Measurements from ENCODE around the gene NRN1. TPM values are rescaled to one million over a fixed set of nuclear protein-coding genes. Genes with fewer than 3 reads are reported as not detected.

The NRN1 gene
- total RNA-seq, 2 donors from 2014 or later: 12.8 to 15.9 TPM

DNA sequence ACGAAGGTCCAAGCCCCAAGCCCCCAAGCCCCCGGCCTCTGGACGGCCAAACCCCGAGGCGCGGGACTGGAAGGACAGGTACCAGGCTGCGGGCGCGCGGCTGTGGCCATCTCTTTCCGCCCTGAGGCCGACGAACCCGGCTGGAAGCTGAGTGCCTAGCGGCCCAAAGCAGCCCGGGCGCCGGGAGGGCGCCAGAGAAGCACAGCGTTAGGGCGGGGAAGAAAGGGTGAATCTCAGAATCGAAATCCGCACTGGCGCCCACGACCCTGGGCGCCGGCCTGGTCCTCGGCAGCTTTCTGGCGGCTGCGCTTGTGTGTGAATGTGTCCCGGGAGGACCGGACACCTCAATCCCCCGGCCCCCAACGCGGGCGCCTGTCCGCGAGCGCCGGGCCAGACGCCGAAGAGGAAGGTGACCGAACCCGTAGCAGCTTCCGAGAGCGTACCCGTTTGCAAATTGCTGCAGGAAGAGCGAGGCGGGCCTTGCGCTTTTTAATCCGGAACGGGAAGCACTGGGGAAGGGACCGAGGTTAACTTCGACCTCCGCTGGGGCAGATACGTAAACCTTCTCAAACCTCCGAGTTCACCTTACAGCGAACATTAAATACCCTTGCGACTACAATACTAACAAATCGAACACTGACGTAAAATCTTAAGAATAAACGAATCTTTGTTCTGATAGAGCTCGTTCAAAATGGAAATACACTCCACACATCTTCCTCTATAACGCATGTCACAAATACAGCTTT lies 2.9 kb downstream of the NRN1 start:
- DNase-seq (ENCODE audit: low spot score): peak; percentile 84
- intact Hi-C loops (cut with DNase I): no loop called here

DNA sequence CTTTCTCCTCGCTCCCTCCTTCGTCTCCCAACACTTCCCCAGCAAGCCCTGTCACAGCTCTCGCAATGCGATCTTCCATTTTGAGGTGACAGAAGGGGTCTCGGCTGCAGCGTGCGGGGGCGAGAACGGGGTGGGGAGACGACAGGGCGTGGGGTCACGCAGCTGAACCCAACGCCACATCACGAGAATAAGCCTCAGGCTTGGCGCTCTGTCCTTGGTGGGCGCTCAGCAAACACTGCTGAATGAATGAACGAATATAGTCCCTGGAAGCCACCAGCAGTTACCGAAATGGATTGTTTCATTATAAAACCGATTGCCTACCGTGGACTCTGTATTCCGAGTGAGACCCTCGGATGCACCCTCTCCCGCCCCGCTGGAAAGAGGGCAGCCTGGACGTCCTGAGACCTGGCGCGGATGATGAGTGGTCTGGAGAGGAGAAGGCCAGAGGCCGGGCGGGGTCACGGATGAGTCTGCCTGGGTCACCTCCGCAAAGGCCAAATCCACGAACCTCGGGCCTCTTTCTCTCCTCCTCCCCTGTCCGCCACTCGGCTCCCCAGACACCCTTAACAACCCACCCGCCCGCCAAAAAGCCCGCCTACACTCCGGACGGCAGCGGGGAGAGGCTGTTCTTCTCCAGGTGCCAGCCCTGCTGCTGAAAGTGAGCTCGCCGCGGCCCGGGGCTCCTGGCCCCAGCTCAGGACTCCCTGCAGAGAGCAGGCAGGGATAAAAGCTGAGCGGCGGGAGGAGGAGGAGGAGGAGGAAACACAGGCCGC lies 3.7 kb downstream of the NRN1 start:
- intact Hi-C loops (cut with DNase I): no loop called here
- peak; percentile 75 for DNase-seq (ENCODE audit: low spot score)

DNA sequence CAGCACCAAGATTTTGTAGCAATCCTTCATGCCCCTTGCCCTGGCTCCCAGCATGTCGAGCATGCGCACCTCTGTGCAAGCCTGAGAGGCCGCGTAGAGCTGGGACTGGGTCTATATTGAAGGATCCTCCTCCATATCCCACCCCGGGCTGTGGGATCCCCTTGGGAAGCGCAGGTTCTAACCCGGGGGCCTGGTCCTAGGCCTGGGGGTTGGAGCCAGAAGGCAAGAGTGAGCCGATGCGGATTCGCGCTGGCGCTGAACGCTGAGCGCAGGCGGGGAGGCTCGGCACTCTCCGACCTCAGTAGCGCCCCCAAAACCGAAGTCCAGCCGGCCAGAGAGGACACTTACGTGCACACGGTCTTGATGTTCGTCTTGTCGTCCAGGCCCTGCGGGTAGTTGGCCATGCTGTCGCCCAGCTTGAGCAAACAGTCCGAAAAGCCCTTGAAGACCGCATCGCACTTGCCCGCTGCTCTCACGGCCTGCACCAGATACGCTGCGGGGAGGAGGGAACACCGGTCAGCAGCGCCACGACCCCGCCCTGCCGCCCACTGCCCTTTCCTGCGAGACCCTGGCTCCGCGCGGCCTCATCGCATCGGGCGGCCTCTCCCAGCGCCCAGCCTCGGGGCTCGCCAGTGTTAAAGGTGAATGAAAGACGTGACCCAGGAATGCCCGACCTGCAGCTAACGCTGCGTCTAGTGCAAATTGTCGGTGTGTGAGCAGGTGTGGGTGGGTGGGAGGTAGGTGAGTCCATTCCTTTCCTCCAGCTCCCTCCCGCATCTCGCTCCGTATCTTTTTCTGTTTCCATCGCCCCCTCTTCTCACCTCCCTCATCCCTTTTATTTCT lies 4.5 kb downstream of the NRN1 start:
- DNase-seq (ENCODE audit: low spot score): peak; percentile 75
- intact Hi-C loops (cut with DNase I): no loop called here

DNA sequence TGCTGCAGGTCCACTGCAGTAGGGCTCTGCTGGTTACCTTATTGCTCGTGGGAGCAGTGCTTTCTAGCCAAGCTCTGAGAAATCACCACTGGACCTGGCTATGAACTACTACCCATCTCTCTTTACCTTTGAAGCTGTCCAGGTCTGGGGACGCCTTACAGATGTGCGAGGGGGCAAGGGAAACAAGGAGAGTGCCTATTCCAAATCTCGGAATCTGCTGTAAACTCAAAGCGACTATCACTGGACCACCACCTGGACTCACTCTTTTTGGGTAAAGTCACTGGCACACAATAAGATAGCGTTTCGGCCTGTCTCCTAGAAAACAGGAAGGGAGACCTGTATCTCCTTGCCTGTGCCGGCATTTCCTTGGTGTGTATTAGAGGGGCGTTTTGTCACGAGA lies 5.3 kb downstream of the NRN1 start:
- intact Hi-C loops (cut with DNase I): no loop called here
- DNase-seq (ENCODE audit: low spot score): no peak

DNA sequence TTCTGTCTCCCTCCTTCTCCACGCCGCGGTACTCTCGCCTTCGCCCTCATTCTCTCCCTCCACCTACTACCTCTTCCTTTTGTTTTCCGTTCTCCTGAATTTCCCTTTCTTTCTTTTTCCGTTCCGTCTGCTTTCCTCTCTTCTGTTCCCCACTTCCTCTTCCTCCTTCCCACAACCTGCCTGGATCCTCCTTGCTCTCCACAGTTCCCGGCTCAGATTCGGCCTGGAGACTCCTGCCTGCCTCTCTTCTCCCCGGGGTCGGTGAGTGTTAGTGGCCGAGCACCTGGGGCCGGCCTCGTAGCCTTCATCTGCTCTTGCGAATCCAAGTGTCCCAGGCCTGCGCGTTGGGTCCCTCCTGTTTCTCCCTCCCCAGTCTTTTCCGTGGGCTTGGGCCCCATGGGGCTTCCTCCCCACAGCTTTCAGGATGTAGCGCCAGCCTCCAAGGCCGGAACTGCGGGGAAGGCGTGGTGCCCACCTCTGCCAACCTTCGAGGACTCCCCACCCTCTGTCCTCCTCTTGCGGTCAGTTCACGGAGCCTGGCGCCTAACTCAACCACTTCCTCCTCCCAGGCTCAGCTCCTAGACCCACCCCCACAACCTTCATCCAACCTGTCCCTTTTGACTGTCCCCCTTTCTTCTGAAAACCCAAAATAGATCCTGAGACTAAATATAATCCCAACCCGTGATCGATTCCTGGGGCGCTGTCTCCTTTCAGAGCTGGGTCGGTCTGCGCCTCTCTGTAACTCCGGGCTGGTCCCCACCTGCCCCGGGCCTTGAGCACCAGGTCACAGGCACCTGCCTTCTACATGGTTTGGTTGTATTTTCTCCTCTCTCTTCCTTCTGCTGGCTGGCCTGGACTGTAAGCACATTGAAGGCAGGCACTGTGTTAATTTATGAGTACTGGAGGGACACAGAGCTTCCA lies 6.8 kb downstream of the NRN1 start:
- intact Hi-C loops (cut with DNase I): no loop called here
- DNase-seq (ENCODE audit: low spot score): no peak

DNA sequence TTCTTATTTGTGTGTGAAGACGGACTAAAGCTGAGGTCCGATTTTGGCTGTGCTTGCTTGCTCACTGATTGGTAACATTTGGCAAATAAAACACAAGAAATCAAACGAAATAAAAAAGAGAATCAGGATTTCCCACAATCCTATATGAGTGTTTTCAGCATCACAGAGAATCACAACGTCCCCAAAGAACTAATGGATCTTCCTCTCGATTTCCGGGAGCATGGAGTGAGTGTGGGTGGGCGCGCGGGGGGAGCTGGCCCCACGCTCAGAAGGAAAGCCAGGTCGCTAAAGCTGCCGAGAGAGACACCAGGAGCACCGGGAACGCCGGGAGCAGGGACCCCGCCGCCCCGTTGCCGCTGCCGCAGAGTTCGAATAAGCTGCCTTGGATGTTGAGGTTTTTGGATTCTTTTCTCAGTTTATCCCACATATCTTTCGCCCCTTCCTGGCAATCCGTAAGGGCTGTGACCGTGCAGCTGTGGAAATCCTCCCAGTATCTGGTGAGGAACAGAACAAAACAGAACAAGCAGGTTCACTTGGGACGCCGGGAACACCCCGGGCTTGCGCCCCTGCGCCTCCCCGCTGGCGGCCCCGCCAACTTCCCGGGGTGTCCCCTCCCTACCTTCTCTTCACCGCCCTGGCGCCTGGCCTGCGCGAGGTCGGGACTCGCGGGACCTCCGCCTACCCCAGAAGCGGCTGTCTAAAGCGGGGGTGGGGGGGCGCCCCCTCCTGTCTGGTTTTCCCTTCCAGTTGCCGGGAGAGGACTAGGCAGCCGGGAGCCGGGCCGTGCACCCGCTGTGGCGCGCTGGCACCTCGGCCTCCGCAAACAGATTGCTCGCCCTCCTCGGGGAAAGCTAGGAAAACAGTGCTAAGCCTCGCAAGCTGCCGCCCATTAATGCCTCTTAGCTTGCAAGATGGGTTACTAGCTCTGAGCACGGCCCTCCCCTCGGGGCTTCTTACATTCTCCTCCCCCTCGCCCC lies 7.7 kb downstream of the NRN1 start:
- peak; percentile 81 for DNase-seq (ENCODE audit: low spot score)
- intact Hi-C loops (cut with DNase I): no loop called here

DNA sequence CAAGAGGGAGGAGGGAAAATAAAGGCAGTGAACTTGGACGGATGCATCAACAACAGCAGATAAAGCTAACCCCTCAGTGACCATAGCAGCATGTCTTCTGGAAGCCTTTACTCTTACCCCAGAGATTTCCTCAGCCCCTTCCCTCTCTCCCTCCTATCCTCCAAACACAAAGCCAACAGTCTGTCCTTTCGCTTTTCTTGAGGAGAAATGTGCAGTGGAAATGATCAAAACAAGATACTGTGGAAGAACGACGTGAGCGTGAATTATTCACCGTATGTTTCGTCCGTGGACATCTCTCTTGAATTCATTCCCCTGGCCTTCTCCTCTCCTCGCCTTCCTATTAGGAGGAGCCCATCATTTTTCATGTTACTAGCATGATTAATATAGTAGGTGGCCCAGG lies 8.5 kb downstream of the NRN1 start:
- intact Hi-C loops (cut with DNase I): no loop called here
- DNase-seq (ENCODE audit: low spot score): no peak

DNA sequence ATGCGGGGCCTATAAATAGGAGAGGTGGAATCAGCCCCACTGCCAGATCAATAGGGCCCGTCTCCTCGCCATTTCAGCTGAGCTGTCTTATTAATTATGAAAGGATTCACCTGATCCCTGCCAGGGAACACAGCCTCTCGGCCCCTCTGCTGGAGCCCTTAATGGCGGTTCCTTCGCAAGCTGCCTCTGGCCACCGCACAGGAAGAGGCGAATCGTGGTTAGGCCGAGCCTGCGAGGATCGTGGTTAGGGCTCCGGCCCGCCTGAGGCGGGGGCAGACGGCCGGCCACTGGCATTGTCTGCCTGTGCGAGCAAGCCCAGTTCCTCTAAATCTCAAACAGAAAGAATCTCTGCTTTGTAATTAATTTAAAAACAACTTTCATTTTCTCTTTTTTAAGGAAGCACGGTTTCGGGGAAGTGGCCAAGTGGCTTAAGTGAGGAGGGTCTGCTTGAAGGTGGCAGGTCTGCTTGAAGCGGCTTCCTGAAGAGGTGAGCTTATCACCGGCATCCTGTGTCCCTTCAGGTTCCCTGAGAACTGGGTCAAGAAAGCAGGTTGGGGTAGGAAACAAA lies 9.2 kb downstream of the NRN1 start:
- intact Hi-C loops (cut with DNase I): no loop called here
- DNase-seq (ENCODE audit: low spot score): peak; percentile 80

DNA sequence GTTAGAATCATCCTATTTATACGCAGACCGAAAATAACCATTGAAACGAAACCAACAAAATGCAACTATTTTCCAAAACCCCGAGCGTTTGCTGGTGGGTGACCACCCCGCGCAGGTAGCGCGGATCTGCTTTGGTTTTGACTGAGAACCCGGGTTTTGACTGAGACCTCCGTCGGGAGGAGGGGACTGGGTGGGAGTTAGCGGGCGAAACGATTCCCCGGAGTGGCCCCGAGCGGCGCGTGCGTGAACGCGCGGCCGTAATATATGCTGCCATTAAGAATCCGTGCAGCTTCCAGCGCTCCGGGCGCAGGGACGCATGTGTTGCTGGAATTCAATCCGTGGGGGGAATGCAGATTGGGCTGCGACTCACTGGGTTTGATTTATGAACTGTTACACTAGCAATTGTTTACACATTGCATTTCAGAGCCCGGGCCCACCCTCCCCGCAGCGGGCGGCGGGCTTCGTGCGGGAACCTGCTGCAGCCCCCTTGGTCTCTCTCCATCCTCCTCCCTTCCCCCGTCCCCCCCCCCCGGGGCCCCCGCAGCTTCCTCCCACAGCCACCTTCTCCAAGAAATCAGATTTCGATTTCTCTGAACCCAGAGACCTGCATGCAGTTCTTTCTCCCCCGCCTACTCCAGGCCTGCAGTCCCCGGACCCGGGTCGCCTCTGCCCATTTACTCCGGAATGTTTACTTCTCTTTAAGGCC lies 9.9 kb downstream of the NRN1 start:
- intact Hi-C loops (cut with DNase I): no loop called here
- peak; percentile 83 for DNase-seq (ENCODE audit: low spot score)

DNA sequence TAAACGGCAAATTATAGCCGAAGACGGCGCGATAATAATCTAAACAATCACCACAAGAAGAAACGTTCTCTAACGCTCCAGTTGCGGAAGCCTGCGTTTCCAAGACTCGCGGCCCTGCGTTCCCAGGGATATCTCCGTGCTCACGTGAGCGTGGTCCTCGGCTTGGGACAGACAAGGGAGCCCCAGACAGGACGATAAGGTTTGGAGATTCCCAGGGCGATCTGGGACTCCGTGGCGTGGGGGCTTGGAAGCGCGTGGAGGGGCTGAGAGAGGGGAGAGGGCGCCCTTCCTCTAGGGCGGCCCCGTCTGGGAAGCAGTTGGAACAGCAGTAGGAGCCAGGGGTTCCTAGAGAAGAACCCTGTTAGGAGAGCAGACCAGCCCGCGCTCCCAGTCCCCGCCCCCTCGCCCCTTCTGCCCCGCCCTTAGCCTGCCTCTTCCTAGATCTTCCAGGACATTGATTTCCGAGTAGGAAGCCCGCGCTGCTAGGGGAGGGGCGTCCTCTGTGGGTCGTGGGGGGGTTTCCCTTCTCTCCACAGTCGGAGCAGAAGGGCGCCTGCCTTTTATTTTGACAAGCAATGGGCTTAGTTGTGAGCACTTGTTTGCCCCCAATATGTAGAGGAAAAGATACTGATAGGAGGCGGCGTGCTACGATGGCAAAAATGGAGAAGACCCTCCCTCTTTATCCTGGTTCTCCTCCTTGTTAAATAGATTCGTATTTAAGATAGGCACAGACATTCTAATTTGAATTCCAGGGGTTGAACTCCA lies 10.6 kb downstream of the NRN1 start:
- intact Hi-C loops (cut with DNase I): no loop called here
- DNase-seq (ENCODE audit: low spot score): peak; percentile 87

DNA sequence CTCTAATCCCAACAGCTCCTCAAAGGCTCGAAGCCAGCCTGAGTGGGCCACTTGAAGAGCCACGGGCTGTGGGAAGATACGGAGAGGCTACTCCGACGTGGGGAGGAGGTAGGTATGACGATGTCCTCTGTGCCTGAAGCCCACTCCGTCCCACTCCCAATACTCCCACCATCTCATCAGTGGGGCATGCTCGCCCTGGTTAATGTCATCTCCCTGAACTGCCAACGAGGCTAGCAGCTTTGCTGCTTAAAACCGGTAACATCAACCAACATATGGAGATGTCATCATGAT lies 11.1 kb downstream of the NRN1 start:
- intact Hi-C loops (cut with DNase I): no loop called here
- no peak for DNase-seq (ENCODE audit: low spot score)

DNA sequence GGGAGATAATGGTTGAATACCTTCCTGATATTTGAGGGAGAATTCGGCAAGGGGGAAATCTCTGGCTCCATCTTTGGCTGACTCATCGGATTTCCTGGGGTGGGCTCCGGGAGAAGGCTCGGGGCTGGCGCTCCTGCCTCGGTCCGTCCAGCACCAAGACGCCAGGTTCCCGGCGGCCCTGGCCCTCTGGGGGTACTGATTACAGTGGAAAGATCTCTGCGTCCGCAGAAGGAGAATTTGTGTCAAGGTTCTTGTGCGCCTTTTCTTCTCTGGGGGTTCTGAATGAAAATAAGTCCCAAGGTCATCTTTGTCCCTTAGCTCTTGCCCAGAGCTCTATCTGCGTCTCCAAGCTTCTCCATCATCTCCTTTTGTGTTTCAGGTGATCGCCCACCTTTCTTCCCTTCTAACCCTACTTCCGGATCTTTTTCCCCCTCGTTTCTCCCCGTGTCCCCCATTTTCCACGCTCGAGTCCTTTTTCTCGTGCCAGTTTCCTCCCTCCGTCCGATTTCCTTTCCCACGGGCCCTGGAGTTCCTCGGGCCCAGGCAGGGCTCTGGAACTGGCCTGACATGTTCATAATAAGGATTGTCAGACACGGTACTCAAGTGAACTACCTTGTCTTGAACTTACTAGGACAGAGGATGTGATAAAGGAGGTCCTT lies 11.6 kb downstream of the NRN1 start:
- intact Hi-C loops (cut with DNase I): no loop called here
- DNase-seq (ENCODE audit: low spot score): no peak

DNA sequence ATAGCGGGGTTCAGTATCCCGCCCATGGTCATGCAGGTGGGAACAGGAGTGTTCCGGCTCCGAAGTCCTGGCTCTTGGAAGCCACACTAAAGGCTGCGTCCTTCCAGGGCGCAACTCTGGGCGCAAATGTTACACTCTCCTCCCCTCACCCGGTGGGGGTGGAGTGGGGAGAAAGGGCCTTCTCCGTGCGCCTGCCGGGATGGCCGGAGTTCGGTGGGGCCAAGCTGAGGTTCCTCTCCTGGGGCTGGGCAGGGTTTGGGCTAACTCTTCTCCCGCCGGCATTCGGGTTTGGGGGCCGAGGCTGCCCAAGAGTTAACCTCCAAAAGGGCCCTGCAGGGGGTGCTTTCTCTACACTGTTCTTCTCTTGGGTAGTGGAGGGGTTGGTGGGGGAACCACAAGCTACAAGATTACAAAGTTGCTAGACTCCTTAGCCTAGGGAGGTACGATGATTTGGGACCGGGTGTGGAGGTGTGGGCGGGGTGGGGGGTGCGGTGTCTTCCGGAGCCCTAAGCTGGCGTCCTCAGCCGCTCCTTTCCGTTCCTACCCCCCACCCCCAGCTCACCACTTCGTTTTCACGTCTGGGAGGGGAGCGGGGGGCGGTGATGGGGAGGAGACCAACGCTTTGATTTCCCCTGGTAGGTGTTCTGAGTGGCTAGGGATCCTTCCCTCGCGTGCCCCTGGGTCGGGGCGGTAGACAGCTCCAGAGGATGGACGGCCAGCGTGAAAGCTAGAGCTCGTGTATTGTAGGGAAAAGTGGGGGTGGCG lies 12.3 kb downstream of the NRN1 start:
- DNase-seq (ENCODE audit: low spot score): no peak
- intact Hi-C loops (cut with DNase I): no loop called here

DNA sequence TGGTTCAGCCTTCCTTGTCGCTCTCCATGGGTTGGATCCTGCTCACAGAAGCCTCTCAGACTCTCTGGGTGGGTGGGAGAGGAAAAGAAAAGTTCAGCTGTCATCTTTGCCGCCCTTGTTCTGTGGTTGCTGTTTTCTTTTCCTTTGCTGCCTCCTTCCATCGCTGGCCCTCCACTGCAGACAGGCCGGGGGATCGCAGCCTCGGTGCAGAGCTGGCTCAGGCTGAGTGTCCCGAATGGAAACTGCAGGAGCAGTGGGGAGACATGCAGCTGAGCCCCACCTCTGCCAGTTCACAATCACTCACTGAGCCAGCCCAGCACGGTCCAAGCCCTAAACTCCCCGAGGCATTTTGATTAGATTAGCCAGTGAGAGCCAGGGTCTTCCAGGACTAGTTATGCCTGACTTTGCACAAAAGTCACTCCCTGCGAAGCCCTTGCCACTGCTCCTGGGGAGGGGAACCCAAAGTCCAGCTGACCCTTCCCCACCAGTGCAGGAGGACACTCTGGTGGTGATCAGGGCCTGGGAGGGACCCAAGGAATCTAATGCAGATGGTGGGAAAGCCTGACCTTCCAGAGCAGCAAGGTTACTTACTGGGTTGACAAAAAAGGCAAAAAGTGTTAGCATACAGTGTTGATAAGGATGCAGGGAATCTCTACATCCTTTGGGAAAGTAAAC lies 14.0 kb downstream of the NRN1 start:
- intact Hi-C loops (cut with DNase I): no loop called here
- DNase-seq (ENCODE audit: low spot score): no peak

DNA sequence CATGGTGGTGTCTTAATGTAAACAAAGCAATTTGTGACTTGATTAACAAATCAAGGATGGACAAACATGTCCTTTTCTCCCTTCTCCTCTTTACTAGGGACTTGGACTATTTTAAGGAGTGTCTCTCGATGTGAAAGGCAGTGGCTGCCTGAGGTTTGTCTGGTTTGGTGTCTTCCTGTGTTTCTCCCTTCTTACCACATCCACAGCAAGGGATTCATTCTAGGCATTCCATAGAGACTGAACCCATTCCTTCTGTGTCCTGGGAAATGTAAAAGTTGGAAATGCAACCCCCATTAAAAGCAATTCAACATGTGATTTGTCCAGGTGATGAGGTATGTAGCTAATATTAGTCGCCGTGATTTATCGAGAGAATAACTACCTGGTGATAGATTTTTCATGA lies 15.9 kb downstream of the NRN1 start:
- intact Hi-C loops (cut with DNase I): no loop called here
- no peak for DNase-seq (ENCODE audit: low spot score)

Measured in posterior vena cava (tissue), 2 donors.